HepG2 (cell line): ENCODE data around the gene DCST2. TPM values are rescaled to one million over a fixed set of nuclear protein-coding genes. Genes with fewer than 3 reads are reported as not detected.
A peak's percentile ranks its signal among the peaks of the same experiment; 100 is the strongest.

Source experiments
- ADNP ChIP-seq: sonication (generic); formaldehyde crosslinking; IDR thresholded peaks from 2 replicates; pipeline ENCODE4 v1.4.0; 2020; ENCODE audit warnings: missing genetic modification reagents
- GTF2F1 ChIP-seq: fragments of 150-350 bp; IDR thresholded peaks from 2 replicates; pipeline ENCODE4 v1.6.1; 2014; ENCODE audit warnings: low read length
- MATR3 ChIP-seq: sonication (generic); formaldehyde crosslinking; IDR thresholded peaks from 2 replicates; pipeline ENCODE4 v1.4.0; 2020; ENCODE audit warnings: missing genetic modification reagents
- MIXL1 ChIP-seq: IDR thresholded peaks from 2 replicates; pipeline ENCODE4 v1.6.1; 2016
- MTA3 ChIP-seq: sonication (generic); formaldehyde crosslinking; IDR thresholded peaks from 2 replicates; pipeline ENCODE4 v1.4.0; 2020; ENCODE audit warnings: missing genetic modification reagents
- NFKBIZ ChIP-seq: IDR thresholded peaks from 2 replicates; pipeline ENCODE4 v1.6.1; 2018; ENCODE audit warnings: missing genetic modification reagents, missing compliant biosample characterization
- PCBP2 ChIP-seq: fragments of 200-400 bp; formaldehyde crosslinking; optimal IDR thresholded peaks from 2 replicates; pipeline ENCODE3; 2018; ENCODE audit warnings: low read length, low read depth; ENCODE audit not compliant: poor library complexity, severe bottlenecking
- PHF8 ChIP-seq: sonication (generic); formaldehyde crosslinking; IDR thresholded peaks from 2 replicates; pipeline ENCODE4 v1.5.0; 2020; ENCODE audit warnings: missing genetic modification reagents
- RBM22 ChIP-seq: fragments of 200-400 bp; formaldehyde crosslinking; optimal IDR thresholded peaks from 2 replicates; pipeline ENCODE3; 2017; ENCODE audit warnings: mild to moderate bottlenecking, low read length, moderate library complexity
- SKIL ChIP-seq: sonication (generic); formaldehyde crosslinking; IDR thresholded peaks from 2 replicates; pipeline ENCODE4 v1.8.0; 2022; ENCODE audit warnings: missing genetic modification reagents, mild to moderate bottlenecking, moderate library complexity, borderline replicate concordance
- SMYD3 ChIP-seq: sonication (generic); formaldehyde crosslinking; IDR thresholded peaks from 2 replicates; pipeline ENCODE4 v1.8.1; 2023; ENCODE audit warnings: mild to moderate bottlenecking, missing genetic modification reagents
- TERF1 ChIP-seq: sonication (generic); formaldehyde crosslinking; IDR thresholded peaks from 2 replicates; pipeline ENCODE4 v1.8.0; 2022; ENCODE audit warnings: mild to moderate bottlenecking, missing genetic modification reagents, moderate library complexity
- ZBTB38 ChIP-seq: sonication (generic); formaldehyde crosslinking; IDR thresholded peaks from 2 replicates; pipeline ENCODE4 v1.5.1; 2020; ENCODE audit warnings: mild to moderate bottlenecking, missing genetic modification reagents
- ZFP36L2 ChIP-seq: sonication (generic); formaldehyde crosslinking; IDR thresholded peaks from 2 replicates; pipeline ENCODE4 v1.4.0; 2020; ENCODE audit warnings: missing genetic modification reagents
- ZNF614 ChIP-seq: IDR thresholded peaks from 2 replicates; pipeline ENCODE4 v1.6.1; 2018; ENCODE audit warnings: missing biosample characterization, missing genetic modification reagents, inconsistent platforms, borderline replicate concordance
- ZNF672 ChIP-seq: sonication (generic); formaldehyde crosslinking; IDR thresholded peaks from 2 replicates; pipeline ENCODE4 v1.8.1; 2022; ENCODE audit warnings: missing genetic modification reagents
- ZNF790 ChIP-seq: sonication (generic); formaldehyde crosslinking; IDR thresholded peaks from 2 replicates; pipeline ENCODE4 v1.8.0; 2022; ENCODE audit warnings: missing genetic modification reagents, mild to moderate bottlenecking, borderline replicate concordance
- ZNF879 ChIP-seq: sonication (generic); formaldehyde crosslinking; IDR thresholded peaks from 2 replicates; pipeline ENCODE4 v1.8.1; 2023; ENCODE audit warnings: missing genetic modification reagents
- polyA plus RNA-seq, 8 experiments: library from polyadenylated mRNA; depleted of rRNA in 3 of 8; stranded (reverse) in 7 of 8; unstranded in 1 of 8; fragments of >200 nt; fragmentation: Illumina TruSeq in 4 of 8; extraction: Trizol in 4 of 8; gene quantifications; 2 replicates each; pipeline versions ENCODE4 v1.2.1 to v1.2.3, GENCODE V29; 2011 to 2016; ENCODE audit warnings: low read depth in 4 of 8, missing spikeins in 1 of 8, mixed read lengths in 1 of 8; ENCODE audit not compliant: insufficient read depth in 1 of 8
- total RNA-seq, 5 experiments: library from RNA; depleted of rRNA; stranded (reverse); fragments of >200 nt; fragmentation: Illumina TruSeq; extraction: Trizol; gene quantifications; 2 replicates each; pipeline ENCODE4 v1.2.3, GENCODE V29; 2016; ENCODE audit warnings: low read depth in 1 of 5
- TF ChIP-seq, protein P1 (sequence below): sonication (generic); formaldehyde crosslinking; IDR thresholded peaks from 2 replicates; pipeline ENCODE4 v1.4.0; 2020; ENCODE audit warnings: missing genetic modification reagents, borderline replicate concordance
- TF ChIP-seq, protein P2 (sequence below): fragments of 450-650 bp; IDR thresholded peaks from 2 replicates; pipeline ENCODE4 v1.6.1; 2016
- TF ChIP-seq, protein P3 (sequence below): sonication (generic); formaldehyde crosslinking; IDR thresholded peaks from 2 replicates; pipeline ENCODE4 v1.5.0; 2020; ENCODE audit warnings: mild to moderate bottlenecking, missing genetic modification reagents, moderate library complexity

Gene DCST2
- total and polyA plus RNA-seq, 2 of the 13 experiments (the other 11 are each of a cell fraction or from before 2014, with no cell fraction given): 0.74 TPM; not detected in 1

DNA sequence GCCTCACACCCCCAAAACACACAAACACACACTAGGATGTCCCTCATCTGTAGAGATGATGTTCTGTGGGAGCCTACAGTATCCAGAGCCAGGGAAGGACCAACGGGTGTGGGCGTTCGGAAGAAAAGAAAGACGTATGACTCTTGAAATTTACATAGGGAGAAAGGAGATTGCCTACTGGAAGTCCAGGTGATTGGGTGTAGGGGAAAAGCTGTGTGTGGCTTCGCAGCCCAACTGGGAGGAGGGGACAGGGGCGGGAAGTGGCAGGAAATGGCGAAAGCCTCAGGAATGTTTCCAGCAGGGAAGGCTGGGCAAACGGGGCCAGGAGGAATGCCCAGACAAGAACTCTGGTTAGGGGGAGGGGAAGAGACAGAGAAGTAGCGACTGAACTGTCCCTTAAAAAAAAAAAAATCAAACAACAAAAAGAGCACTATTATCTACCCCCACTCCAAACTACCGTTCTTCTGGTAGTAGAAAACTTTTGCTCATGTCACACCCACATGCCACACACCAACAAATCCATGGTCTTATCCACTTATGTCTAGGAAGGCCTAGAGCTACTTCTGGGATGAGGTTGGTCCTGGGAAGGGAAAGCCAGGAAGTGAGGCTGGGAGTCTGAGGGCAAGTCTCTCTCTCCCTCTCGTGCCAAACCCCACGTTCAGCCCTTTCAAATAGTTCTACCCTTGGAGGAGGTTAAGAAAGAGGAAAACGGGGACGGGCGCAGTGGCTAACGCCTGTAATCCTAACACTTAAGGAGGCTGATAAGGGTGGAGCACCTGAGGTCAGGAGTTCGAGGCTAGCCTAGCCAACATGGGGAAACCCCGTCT, 60.9 kb downstream of the DCST2 start (continued):
- peak; percentile 62; the same call in 1 of the 2 replicates for TF ChIP-seq SMYD3 (CRISPR knock-in tag)
- no peak for TF ChIP-seq RBM22
- TF ChIP-seq, protein P1, sequence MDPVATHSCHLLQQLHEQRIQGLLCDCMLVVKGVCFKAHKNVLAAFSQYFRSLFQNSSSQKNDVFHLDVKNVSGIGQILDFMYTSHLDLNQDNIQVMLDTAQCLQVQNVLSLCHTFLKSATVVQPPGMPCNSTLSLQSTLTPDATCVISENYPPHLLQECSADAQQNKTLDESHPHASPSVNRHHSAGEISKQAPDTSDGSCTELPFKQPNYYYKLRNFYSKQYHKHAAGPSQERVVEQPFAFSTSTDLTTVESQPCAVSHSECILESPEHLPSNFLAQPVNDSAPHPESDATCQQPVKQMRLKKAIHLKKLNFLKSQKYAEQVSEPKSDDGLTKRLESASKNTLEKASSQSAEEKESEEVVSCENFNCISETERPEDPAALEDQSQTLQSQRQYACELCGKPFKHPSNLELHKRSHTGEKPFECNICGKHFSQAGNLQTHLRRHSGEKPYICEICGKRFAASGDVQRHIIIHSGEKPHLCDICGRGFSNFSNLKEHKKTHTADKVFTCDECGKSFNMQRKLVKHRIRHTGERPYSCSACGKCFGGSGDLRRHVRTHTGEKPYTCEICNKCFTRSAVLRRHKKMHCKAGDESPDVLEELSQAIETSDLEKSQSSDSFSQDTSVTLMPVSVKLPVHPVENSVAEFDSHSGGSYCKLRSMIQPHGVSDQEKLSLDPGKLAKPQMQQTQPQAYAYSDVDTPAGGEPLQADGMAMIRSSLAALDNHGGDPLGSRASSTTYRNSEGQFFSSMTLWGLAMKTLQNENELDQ (CRISPR knock-in tag): no peak
- no peak for TF ChIP-seq ZNF672 (CRISPR knock-in tag)
- TF ChIP-seq ZFP36L2: no peak
- no peak for TF ChIP-seq PHF8
- TF ChIP-seq, protein P2, sequence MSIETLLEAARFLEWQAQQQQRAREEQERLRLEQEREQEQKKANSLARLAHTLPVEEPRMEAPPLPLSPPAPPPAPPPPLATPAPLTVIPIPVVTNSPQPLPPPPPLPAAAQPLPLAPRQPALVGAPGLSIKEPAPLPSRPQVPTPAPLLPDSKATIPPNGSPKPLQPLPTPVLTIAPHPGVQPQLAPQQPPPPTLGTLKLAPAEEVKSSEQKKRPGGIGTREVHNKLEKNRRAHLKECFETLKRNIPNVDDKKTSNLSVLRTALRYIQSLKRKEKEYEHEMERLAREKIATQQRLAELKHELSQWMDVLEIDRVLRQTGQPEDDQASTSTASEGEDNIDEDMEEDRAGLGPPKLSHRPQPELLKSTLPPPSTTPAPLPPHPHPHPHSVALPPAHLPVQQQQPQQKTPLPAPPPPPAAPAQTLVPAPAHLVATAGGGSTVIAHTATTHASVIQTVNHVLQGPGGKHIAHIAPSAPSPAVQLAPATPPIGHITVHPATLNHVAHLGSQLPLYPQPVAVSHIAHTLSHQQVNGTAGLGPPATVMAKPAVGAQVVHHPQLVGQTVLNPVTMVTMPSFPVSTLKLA: no peak
- no peak for TF ChIP-seq MTA3
- no peak; the same call in 1 of the 2 replicates for TF ChIP-seq ZNF614
- no peak for TF ChIP-seq PCBP2
- TF ChIP-seq GTF2F1: no peak
- TF ChIP-seq ZNF879 (CRISPR knock-in tag): no peak
- peak; percentile 76; the same call in 1 of the 2 replicates for TF ChIP-seq NFKBIZ
- TF ChIP-seq, protein P3, sequence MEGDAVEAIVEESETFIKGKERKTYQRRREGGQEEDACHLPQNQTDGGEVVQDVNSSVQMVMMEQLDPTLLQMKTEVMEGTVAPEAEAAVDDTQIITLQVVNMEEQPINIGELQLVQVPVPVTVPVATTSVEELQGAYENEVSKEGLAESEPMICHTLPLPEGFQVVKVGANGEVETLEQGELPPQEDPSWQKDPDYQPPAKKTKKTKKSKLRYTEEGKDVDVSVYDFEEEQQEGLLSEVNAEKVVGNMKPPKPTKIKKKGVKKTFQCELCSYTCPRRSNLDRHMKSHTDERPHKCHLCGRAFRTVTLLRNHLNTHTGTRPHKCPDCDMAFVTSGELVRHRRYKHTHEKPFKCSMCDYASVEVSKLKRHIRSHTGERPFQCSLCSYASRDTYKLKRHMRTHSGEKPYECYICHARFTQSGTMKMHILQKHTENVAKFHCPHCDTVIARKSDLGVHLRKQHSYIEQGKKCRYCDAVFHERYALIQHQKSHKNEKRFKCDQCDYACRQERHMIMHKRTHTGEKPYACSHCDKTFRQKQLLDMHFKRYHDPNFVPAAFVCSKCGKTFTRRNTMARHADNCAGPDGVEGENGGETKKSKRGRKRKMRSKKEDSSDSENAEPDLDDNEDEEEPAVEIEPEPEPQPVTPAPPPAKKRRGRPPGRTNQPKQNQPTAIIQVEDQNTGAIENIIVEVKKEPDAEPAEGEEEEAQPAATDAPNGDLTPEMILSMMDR: no peak
- no peak for TF ChIP-seq ZBTB38 (CRISPR knock-in tag)
- no peak; the same call in 1 of the 2 replicates for TF ChIP-seq SKIL (CRISPR knock-in tag)
- TF ChIP-seq MATR3 (CRISPR knock-in tag): no peak
- no peak for TF ChIP-seq ADNP (CRISPR knock-in tag)
- TF ChIP-seq ZNF790 (CRISPR knock-in tag): no peak
- no peak for TF ChIP-seq TERF1 (CRISPR knock-in tag)
- TF ChIP-seq MIXL1: no peak
